Measurements from ENCODE around the gene EEIG1. TPM values are rescaled to one million over a fixed set of nuclear protein-coding genes. Genes with fewer than 3 reads are reported as not detected.
A peak's percentile ranks its signal among the peaks of the same experiment; 100 is the strongest.

The EEIG1 gene
- total RNA-seq, 1 donor from 2014 or later: 96.8 TPM

GRCh38 chr9:127977884-127978647 lies 2.7 kb downstream of the EEIG1 start:
- peak; percentile 63 for ATAC-seq
- intact Hi-C loops (cut with DNase I): loop anchor here (5.0 kb wide), 1 partner anchor 36 kb away; no protein-coding TSS in a partner anchor
- DNase-seq (ENCODE audit: low spot score): peak; percentile 75

DNA sequence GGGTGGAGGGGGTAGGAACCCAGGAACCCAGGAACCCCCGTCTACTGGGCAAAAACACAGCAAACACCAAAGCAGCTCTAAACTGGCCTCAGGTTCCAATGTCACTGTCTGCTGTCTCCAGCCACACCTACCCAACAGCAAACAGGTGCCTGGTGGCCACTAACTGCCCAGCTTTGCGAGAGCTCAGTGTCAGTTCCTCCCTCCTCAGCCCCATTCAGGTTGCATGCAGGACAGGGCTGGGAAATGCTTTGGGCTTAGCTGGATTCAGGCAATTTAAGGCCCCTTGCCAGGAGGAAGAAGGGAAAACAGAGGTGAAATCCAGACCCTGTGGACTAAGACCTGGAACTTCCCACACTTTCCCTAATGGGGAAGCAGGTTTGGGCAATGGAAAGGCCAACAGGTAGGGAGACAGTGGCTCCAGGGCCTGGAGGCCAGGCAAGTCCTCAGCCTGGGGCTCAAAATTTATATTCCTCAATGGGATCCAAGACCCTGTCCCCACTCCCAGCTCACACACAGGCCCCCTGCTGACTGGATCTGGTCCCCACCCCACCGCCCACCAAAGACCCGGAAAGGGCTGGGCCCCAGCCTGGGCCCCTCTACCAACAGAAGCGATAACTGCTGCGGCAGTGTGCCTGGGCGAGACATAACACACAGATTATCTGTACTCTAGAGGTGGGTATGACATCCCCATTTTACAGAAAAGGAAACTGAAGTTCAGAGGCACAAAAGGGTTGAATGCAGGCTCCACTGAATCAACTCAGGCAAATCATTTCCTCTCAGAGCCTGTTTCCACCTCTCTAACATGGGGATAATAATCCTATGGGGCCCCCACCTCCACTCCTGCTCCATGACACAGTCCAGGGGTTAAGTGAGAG lies 3.5 kb downstream of the EEIG1 start:
- no peak for DNase-seq (ENCODE audit: low spot score)
- intact Hi-C loops (cut with DNase I): loop anchor here (5.0 kb wide), 1 partner anchor 35 kb away; no protein-coding TSS in a partner anchor
- no peak for ATAC-seq

DNA sequence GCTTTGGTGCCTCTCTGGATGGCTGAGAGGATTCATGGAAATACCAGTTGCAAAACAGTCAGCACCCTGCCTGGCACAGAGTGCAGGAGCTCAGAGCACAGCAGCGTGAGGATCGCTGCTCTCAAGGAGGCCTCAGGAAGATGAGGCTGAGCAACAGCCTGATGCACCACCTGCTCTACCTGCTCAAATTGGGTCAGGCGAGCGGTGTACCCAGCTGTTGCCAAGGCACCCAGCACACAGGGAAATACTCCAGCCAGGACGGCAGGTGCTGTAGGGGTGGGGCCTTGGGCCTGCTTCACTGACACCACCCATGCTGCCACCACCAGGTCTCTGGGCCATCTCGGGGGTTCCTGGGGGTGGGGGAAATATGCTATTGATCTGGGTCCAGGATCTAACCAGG lies 4.3 kb downstream of the EEIG1 start:
- DNase-seq (ENCODE audit: low spot score): peak; percentile 56
- intact Hi-C loops (cut with DNase I): loop anchor here (5.0 kb wide), 1 partner anchor 34 kb away; no protein-coding TSS in a partner anchor
- ATAC-seq: no peak

DNA sequence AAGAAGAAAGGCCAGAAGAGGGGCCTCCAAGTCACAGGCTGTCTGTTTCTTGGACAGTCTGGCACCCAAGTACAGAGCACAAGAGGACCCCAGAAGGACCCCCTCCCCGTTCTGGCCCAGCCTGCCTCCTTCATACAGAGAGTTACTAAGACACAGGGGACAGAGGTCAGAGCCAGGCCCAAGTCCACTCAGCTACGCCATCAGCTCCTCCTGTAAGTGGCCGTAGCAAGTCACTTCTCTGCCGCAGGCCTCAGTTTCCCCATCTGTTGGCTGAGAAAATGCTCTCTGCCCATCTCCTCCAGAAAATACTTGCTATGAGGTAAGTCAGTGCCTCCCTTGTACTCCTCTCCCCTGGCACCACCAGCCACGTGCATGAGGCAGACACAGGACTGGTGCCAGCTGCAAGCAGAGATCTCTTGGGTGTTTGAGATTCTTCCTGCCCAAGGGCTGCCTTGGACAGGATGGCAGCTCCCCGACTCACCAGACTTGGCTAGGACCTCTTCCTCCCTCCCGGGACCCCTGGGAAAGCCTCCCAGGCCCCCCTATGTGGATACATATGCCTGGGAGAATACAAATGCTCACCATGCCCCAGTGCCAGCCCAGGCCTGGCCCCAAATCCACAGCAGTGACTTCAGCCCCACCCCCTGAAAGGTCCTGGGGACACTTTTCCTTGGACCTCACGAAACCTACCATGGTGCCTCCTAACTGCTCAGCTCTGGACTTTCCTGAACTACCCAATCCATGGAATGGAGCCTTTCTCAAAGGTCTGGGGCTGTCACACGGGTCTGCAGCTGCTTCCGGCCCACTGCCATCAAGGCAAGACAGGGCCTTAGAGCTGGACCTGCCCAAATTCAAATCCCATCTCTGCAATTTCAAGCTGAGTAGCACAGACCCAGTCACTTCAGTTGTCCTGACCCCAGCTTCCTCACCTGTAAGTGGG lies 5.1 kb downstream of the EEIG1 start:
- ATAC-seq: no peak
- peak; percentile 59 for DNase-seq (ENCODE audit: low spot score)
- intact Hi-C loops (cut with DNase I): loop anchor here (5.0 kb wide), 1 partner anchor 33 kb away; no protein-coding TSS in a partner anchor

DNA sequence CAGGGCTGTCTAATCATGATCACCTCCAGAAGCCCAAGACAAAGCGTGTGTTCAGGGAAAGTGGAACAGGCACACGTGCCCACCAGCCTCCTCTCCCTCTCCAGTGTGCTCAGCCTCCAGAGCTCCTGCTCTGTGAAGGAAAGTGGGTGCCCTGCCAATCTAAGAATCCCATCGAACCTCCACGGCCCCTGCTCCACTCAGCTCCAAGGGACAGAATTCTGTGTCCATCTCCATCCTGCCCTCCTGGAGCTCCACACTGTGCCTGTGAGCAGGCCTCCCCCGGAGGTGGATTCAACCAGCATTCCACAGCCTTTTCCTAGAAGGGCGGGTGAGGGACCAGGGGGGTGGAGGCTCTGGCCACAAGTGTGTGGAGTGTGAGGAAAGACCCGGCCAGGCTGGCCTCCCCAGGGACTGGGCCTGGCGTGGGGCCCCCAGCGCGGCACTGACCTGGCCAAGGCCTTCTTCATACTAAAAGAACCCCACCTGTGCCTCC lies 6.0 kb downstream of the EEIG1 start:
- intact Hi-C loops (cut with DNase I): loop anchor here (5.0 kb wide), 1 partner anchor 33 kb away; no protein-coding TSS in a partner anchor

GRCh38 chr9:127974001-127974768 lies 6.6 kb downstream of the EEIG1 start:
- peak; percentile 58 for DNase-seq (ENCODE audit: low spot score)

More for the DNA sequence above, 6.0 kb downstream of the EEIG1 start:
- peak; percentile 69 for DNase-seq (ENCODE audit: low spot score)
- ATAC-seq: peak; percentile 43

GRCh38 chr9:127973169-127974000 lies 7.4 kb downstream of the EEIG1 start:
- no peak for ATAC-seq
- intact Hi-C loops (cut with DNase I): no loop called here
- peak; percentile 57 for DNase-seq (ENCODE audit: low spot score)

More at GRCh38 chr9:127974001-127974768, 6.6 kb downstream of the EEIG1 start:
- no peak for ATAC-seq
- intact Hi-C loops (cut with DNase I): no loop called here

- intact Hi-C loops (cut with DNase I): no loop called here
- peak; percentile 2 for ATAC-seq
Measured at GRCh38 chr9:127972236-127972871, 8.4 kb downstream of the EEIG1 start.

DNA sequence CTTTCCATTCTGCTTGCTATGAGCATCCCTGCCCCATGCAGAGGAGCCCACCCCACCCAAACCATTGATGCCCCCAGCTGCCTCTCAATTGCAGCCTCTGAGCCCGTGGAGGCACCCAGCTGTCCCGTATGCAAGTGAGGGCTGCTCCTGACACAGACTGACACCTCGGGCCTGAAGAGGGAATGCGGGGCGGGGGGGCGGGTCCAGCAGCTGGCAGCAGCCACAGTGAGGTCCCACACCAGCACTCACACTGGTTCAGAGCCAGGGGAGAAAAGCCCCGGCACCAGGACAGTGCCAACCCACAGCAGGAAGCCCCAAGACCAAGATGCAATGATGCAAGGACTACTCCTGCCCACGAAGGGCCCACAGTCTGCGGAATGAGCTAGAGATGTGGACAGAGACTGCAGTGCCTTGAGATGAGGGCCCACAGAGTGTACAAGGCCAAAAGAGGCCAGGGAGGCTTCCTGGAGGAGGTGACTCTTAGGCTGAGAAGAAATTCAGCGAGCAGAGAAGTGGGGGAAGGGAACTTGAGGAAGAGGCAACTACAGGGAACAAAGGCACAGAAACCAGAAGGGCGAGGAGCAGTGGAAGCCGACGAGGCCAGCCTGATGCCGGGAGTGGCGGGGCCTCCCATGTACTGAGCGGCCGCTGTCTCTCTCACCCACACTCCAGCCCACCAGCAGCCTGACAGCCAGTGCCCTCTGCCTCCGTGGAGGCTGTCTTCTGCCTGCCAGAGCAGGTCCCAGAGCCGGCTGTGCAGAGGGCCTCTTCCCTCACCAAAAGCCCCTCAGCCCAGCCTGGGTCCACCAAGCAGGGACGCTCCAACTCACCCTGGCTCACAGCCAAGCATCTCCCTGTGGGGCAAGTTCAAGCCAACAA lies 9.2 kb downstream of the EEIG1 start:
- DNase-seq (ENCODE audit: low spot score): peak; percentile 76
- intact Hi-C loops (cut with DNase I): no loop called here
- no peak for ATAC-seq

More at GRCh38 chr9:127972236-127972871, 8.4 kb downstream of the EEIG1 start:
- DNase-seq (ENCODE audit: low spot score): no peak

GRCh38 chr9:127970401-127971313 lies 10.1 kb downstream of the EEIG1 start:
- ATAC-seq: no peak
- intact Hi-C loops (cut with DNase I): no loop called here
- no peak for DNase-seq (ENCODE audit: low spot score)

GRCh38 chr9:127968700-127969383 lies 11.9 kb downstream of the EEIG1 start:
- intact Hi-C loops (cut with DNase I): no loop called here
- ATAC-seq (peak; percentile 13), DNase-seq (ENCODE audit: low spot score) (peak; percentile 81)

GRCh38 chr9:127968042-127968441 lies 12.7 kb downstream of the EEIG1 start:
- intact Hi-C loops (cut with DNase I): no loop called here
- DNase-seq (ENCODE audit: low spot score) (no peak), ATAC-seq (no peak)

- intact Hi-C loops (cut with DNase I): no loop called here
Measured at GRCh38 chr9:127967151-127967809, 13.5 kb downstream of the EEIG1 start.

More at GRCh38 chr9:127967151-127967809, 13.5 kb downstream of the EEIG1 start:
- DNase-seq (ENCODE audit: low spot score) (peak; percentile 62), ATAC-seq (no peak)
